GM13977 (cell line): ENCODE measurements around the gene LDLRAD3.

Source experiments
- DNase-seq: peaks from one replicate; pipeline ENCODE4 v3.0.0; 2012; ENCODE audit warnings: low spot score
- CTCF ChIP-seq: IDR thresholded peaks from 2 replicates; pipeline ENCODE4 v1.5.1; 2012; ENCODE audit warnings: mild to moderate bottlenecking, control low read depth; ENCODE audit not compliant: insufficient read depth; ENCODE audit errors: extremely low read depth, missing control alignments
- in situ Hi-C: fragments of 300-500 bp; cut with MboI; formaldehyde crosslinking; loops from one replicate; pipeline ENCODE4 v1.12.0; 2022; ENCODE audit warnings: low sequenced_read_pairs, low pct_unique_long_range_greater_than_20kb, mixed read lengths, inconsistent platforms; ENCODE audit not compliant: unreplicated experiment

LDLRAD3 gene

DNA sequence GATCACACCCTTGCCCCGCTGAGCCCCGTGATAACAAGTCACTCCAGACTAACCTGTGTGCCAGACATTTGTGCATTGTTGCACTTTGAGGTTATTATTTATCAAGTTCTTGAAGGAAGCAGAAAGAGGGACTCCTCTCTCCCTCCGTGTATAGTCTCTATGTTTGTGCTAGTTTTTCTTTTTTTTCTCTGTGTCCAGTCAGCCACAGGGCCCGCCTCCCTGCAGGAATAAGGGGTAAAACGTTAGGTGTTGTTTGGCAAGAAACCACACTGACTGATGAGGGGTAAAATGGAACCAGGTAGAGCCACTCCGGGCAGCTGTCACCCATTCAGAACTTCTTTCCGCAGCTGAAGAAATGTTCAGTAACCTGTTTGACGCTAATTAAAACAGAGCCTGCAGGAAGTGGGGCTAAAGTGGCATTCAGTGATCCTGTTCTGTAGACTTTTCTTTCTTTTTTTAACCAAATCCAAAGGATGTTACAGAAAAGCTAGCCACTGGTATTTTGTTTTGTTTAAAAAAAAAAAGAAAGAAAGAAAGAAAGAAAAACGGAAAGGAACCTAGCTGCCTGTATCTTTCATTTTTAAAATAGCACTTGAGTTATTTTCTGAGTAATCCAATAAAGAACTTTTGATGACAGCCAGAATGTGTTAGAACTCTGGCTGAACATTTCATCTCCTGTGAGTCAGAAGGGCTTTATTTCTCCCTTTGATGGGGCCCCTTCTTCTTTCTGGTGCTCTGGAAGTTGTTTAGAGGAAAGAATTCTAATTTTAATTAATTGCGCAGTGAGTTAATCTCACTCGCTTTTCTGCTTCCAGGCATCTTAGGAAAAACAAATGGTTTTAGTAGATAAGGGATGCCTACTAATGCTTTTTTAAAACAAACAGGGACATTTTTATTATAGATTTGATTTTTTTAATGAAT, 287.2 kb downstream of the LDLRAD3 start:
- DNase-seq = no peak
- in situ Hi-C loops = no loop called here
- no peak for TF ChIP-seq CTCF

DNA sequence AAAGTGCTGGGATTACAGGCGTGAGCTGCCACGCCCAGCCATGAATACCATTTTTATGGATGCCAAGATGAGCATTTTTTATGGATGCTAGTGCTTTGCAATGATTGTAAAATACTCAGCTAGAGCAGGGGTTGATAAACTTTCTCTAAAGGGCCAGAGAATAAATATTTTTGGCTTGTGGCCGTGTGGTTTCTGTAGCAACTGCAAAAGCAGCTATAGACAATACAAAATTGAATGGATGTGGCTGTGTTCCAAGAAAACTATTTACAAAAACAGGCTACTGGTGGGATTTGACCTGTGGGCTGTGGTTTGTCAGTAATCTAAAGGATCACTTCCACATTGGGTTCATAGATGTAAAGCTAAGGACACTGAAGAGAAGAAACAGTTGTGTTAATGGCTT, 289.3 kb downstream of the LDLRAD3 start:
- no peak for TF ChIP-seq CTCF
- in situ Hi-C loops = no loop called here
- no peak for DNase-seq

DNA sequence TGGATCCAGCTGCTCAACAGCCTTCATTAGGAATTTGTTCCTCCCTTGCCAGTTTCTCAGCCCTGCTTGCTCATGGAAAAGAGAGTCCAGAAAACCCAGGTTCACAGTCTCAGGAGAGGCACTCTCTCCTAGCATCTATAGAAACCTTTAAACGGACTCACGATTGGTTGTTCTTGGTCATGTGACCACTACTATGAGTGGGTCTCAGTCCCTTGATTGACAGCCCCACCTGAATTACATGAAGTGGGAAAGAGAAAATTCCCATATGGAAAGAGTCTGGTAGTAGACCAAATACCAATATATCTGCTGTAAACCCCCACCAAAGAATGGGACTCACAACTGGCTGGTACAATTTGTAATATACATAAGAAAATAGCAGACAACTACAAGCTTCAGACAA, 291.0 kb downstream of the LDLRAD3 start:
- TF ChIP-seq CTCF = no peak
- in situ Hi-C loops = no loop called here
- DNase-seq = no peak

DNA sequence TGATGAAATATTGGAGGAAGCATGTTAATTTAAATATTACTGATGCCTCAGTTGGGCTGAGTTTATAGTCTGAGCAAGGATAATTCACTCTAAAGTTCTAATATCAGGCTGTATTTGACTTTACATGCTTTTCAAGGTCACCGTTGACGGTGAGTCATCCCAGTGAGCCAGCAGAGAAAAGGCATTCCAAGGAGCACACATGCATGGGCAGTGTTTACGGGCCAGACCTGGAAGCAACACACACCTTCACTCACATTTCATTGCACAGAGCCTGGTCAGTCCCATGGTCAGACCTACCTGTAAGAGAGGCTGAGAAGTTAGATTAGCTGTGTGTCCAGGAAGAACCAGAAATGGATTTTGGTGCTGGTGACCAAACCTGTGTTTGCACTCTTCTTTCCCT, 291.9 kb downstream of the LDLRAD3 start:
- TF ChIP-seq CTCF = no peak
- in situ Hi-C loops = no loop called here
- no peak for DNase-seq

DNA sequence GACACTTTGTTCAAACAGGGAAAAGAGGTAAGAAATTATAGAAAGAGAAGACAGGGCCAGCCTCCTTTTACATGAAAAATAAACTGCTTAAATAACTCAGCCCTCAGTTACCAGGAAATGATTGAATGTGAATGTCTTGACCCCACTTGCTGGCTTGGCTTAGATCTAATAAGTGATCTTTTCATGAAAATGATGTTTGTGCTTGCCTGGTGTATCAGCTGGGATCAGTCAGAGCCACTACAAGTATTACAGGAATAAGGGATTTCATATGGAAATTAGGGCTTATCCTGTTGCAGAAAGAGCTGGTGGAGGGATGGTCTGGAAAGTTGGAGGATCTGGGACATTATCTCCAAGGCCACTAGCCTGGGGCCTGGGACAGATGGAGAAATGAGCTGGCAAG, 293.5 kb downstream of the LDLRAD3 start:
- no peak for DNase-seq
- no peak for TF ChIP-seq CTCF
- in situ Hi-C loops = no loop called here

DNA sequence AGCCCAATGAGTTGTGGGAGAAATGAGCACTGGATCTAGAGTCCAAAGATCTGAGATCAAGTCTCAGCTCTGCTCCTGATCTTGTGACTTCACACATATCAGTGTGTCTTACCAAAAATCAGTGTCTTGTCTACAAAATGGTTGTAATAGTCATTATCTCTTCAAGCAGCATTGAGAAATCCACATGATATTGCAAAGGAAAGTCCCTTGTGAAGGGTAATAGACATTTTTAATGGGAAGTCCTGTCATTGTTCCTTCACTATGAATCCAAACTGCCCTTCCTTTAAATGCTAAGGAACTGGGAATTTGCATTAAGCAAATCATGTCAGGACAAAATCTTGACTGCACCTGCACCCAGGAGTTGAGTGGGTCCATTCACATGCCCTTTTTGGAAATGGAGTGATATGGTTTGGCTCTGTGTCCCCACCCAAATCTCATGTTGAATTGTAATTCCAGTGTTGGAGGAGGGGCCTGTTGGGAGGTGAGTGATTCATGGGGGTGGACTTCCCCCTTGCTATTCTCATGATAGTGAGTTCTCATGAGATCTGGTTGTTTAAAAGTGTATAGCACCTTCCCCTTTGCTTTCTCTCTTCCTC, 294.3 kb downstream of the LDLRAD3 start:
- in situ Hi-C loops = no loop called here
- TF ChIP-seq CTCF = no peak
- no peak for DNase-seq
